MM.1S (cell line): ENCODE data around the gene OR8G5.

Experiments
- CTCF ChIP-seq: fragments of 300-600 bp; sonication (generic); IDR thresholded peaks from 2 replicates; pipeline ENCODE4 v1.5.1; 2016; ENCODE audit warnings: antibody characterized with exemption, low read length, mixed read lengths
- EZH2 ChIP-seq: fragments of 300-600 bp; sonication (generic); optimal IDR thresholded peaks from 2 replicates; pipeline ENCODE3; 2017; ENCODE audit warnings: low read depth, mild to moderate bottlenecking, antibody characterized with exemption, low read length, mixed read lengths

- TF ChIP-seq CTCF (no peak), EZH2 (no peak)
These were observed 45.8 kb upstream of the OR8G5 start for GRCh38 chr11:124210421-124210820.
